Gastroesophageal sphincter (tissue), 3 donors: ENCODE measurements around the gene LRRC28.

Experiments
- POLR2A ChIP-seq, 2 donors: fragments of 450-650 bp; IDR thresholded peaks; one replicate each; pipeline ENCODE4 v1.6.1; 2017; ENCODE audit warnings: antibody characterized with exemption in 2 of 2, mild to moderate bottlenecking in 2 of 2, moderate library complexity in 1 of 2
- TF ChIP-seq, protein P1 (sequence below), 4 experiments: fragments of 200-600 bp in 2 of 4; fragments of 450-650 bp in 2 of 4; sonication (generic) in 1 of 4; IDR thresholded peaks; one replicate each; pipeline ENCODE4 v1.5.1; 2017 to 2019; ENCODE audit warnings: antibody characterized with exemption in 4 of 4, mild to moderate bottlenecking in 2 of 4, moderate library complexity in 2 of 4

GRCh38 chr15:99402014-99402729 is 150.9 kb downstream of the LRRC28 start:
- TF ChIP-seq, protein P1, sequence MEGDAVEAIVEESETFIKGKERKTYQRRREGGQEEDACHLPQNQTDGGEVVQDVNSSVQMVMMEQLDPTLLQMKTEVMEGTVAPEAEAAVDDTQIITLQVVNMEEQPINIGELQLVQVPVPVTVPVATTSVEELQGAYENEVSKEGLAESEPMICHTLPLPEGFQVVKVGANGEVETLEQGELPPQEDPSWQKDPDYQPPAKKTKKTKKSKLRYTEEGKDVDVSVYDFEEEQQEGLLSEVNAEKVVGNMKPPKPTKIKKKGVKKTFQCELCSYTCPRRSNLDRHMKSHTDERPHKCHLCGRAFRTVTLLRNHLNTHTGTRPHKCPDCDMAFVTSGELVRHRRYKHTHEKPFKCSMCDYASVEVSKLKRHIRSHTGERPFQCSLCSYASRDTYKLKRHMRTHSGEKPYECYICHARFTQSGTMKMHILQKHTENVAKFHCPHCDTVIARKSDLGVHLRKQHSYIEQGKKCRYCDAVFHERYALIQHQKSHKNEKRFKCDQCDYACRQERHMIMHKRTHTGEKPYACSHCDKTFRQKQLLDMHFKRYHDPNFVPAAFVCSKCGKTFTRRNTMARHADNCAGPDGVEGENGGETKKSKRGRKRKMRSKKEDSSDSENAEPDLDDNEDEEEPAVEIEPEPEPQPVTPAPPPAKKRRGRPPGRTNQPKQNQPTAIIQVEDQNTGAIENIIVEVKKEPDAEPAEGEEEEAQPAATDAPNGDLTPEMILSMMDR (IDR thresholded peaks at IDR 0.05), result no peak
- TF ChIP-seq POLR2A (IDR thresholded peaks at IDR 0.05), result no peak
